OCI-LY3 (cell line): ENCODE results near the gene FMNL2.

Experiments used
- EZH2phosphoT487 ChIP-seq: fragments of 200-600 bp; shearing (Covaris generic); IDR thresholded peaks from 2 replicates; pipeline ENCODE4 v1.6.1; 2018; ENCODE audit warnings: antibody characterized with exemption, mixed run types, low read depth
- TF ChIP-seq, protein P1 (sequence below): fragments of 200-600, 300-600 bp; sonication (generic); IDR thresholded peaks from 2 replicates; pipeline ENCODE4 v1.5.1; 2014; ENCODE audit warnings: antibody characterized with exemption, low read length, low read depth

- TF ChIP-seq, protein P1, sequence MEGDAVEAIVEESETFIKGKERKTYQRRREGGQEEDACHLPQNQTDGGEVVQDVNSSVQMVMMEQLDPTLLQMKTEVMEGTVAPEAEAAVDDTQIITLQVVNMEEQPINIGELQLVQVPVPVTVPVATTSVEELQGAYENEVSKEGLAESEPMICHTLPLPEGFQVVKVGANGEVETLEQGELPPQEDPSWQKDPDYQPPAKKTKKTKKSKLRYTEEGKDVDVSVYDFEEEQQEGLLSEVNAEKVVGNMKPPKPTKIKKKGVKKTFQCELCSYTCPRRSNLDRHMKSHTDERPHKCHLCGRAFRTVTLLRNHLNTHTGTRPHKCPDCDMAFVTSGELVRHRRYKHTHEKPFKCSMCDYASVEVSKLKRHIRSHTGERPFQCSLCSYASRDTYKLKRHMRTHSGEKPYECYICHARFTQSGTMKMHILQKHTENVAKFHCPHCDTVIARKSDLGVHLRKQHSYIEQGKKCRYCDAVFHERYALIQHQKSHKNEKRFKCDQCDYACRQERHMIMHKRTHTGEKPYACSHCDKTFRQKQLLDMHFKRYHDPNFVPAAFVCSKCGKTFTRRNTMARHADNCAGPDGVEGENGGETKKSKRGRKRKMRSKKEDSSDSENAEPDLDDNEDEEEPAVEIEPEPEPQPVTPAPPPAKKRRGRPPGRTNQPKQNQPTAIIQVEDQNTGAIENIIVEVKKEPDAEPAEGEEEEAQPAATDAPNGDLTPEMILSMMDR, result no peak
- no peak for TF ChIP-seq EZH2phosphoT487
Measured at GRCh38 chr2:152623775-152624174, 288.8 kb downstream of the FMNL2 start.
